B cell (primary cell): ENCODE results near the gene VKORC1. TPM values are rescaled to one million over a fixed set of nuclear protein-coding genes. Genes with fewer than 3 reads are reported as not detected.

Experiments
- ATAC-seq: fragments of 200-7000 bp; cut with Tn5 transposase; one replicate; pipeline ENCODE4 v1.10.0; 2021; ENCODE audit warnings: low read depth, mild to moderate bottlenecking, moderate number of reproducible peaks, moderate library complexity
- CTCF ChIA-PET: fragments of 350-600 bp; sonication (Branson Sonifier 250); formaldehyde crosslinking; loops from one replicate; lab custom pipeline; 2021; ENCODE audit warnings: antibody characterized with exemption, inconsistent platforms; lab: Charles Lee
- POLR2A ChIA-PET: fragments of 350-600 bp; sonication (Branson Sonifier 250); formaldehyde crosslinking; loops from one replicate; lab custom pipeline; 2021; ENCODE audit warnings: antibody characterized with exemption; lab: Charles Lee
- DNase-seq: peaks from one replicate; pipeline ENCODE4 v3.0.0; 2013
- H2AFZ ChIP-seq: 2 replicates; pipeline ENCODE4 v1.6.1; 2012; ENCODE audit warnings: mild to moderate bottlenecking, low read depth, low read length; ENCODE audit not compliant: insufficient read depth, poor library complexity, severe bottlenecking
- H3K27ac ChIP-seq, 2 donors: 1 replicate in 1 of 2; 2 replicates in 1 of 2; pipeline ENCODE4 v1.5.1; 2012 to 2013; ENCODE audit warnings: low read length in 2 of 2, mild to moderate bottlenecking in 2 of 2, moderate library complexity in 1 of 2
- H3K27me3 ChIP-seq, 4 experiments: fragments of 200-600 bp in 1 of 4; sonication (generic) in 1 of 4; replicated peaks in 1 of 4; 1 replicate in 2 of 4; 2 replicates in 2 of 4; pipeline versions ENCODE4 v1.6.1 to v1.7.0; 2013 to 2016; ENCODE audit warnings: low read length in 3 of 4, mild to moderate bottlenecking in 2 of 4, mixed read lengths in 1 of 4, moderate library complexity in 1 of 4; ENCODE audit not compliant: insufficient read depth in 4 of 4, control insufficient read depth in 3 of 4; ENCODE audit errors: control extremely low read depth in 1 of 4
- H3K36me3 ChIP-seq, 2 experiments: replicated peaks in 1 of 2; 1 replicate in 1 of 2; 2 replicates in 1 of 2; pipeline versions ENCODE4 v1.6.1 to v1.7.1; 2013; ENCODE audit warnings: low read length in 1 of 2; ENCODE audit not compliant: insufficient read depth in 2 of 2, control insufficient read depth in 1 of 2; ENCODE audit errors: control extremely low read depth in 1 of 2, extremely low read depth in 1 of 2
- H3K4me1 ChIP-seq, 2 donors: fragments of 200-600 bp in 1 of 2; sonication (generic) in 1 of 2; 1 replicate in 1 of 2; 2 replicates in 1 of 2; pipeline versions ENCODE4 v1.5.1 to v1.6.1; 2013 to 2017; ENCODE audit warnings: low read length in 2 of 2; ENCODE audit not compliant: control insufficient read depth in 2 of 2, insufficient read depth in 2 of 2
- H3K4me2 ChIP-seq: replicated peaks from 2 replicates; pipeline ENCODE3; 2012; ENCODE audit warnings: mild to moderate bottlenecking, low read depth, low read length; ENCODE audit not compliant: poor library complexity, severe bottlenecking
- H3K4me3 ChIP-seq, 5 experiments: fragments of 200-600 bp in 1 of 5; sonication (generic) in 1 of 5; 1 replicate in 3 of 5; 2 replicates in 2 of 5; pipeline versions ENCODE4 v1.5.1 to v1.7.0; 2011 to 2016; ENCODE audit warnings: low read length in 4 of 5, mild to moderate bottlenecking in 4 of 5, low read depth in 2 of 5, control low read depth in 1 of 5, moderate library complexity in 1 of 5; ENCODE audit not compliant: insufficient read depth in 1 of 5; ENCODE audit errors: control extremely low read depth in 1 of 5, extremely low read depth in 1 of 5
- H3K79me2 ChIP-seq: fragments of 200-600 bp; sonication (generic); one replicate; pipeline ENCODE4 v1.6.0; 2016; ENCODE audit warnings: low read length; ENCODE audit not compliant: control insufficient read depth, insufficient read depth
- H3K9ac ChIP-seq: fragments of 200-600 bp; sonication (generic); 2 replicates; pipeline ENCODE4 v1.6.1; 2017; ENCODE audit warnings: mild to moderate bottlenecking, low read length, moderate library complexity
- H3K9me3 ChIP-seq, 3 donors: one replicate each; pipeline versions ENCODE4 v1.6.1 to v1.7.1; 2013; ENCODE audit warnings: low read length in 2 of 3; ENCODE audit not compliant: control insufficient read depth in 2 of 3, insufficient read depth in 1 of 3; ENCODE audit errors: control extremely low read depth in 1 of 3
- H4K20me1 ChIP-seq: 2 replicates; pipeline ENCODE4 v1.6.0; 2012; ENCODE audit warnings: mild to moderate bottlenecking, low read length; ENCODE audit not compliant: insufficient read depth, control insufficient read depth, poor library complexity, severe bottlenecking
- H3K27ac Mint-ChIP-seq: one replicate; pipeline ENCODE4 v1.8.0; 2021; ENCODE audit warnings: mixed read lengths
- H3K27me3 Mint-ChIP-seq: one replicate; pipeline ENCODE4 v1.8.0; 2021; ENCODE audit warnings: mixed read lengths
- H3K4me1 Mint-ChIP-seq: one replicate; pipeline ENCODE4 v1.8.0; 2021; ENCODE audit warnings: mixed read lengths
- H3K4me3 Mint-ChIP-seq: one replicate; pipeline ENCODE4 v1.8.0; 2021; ENCODE audit warnings: mixed read lengths
- H3K9me3 Mint-ChIP-seq: one replicate; pipeline ENCODE4 v1.8.0; 2022; ENCODE audit warnings: mixed read lengths; ENCODE audit not compliant: insufficient read depth
- EZH2 ChIP-seq: IDR thresholded peaks from 2 replicates; pipeline ENCODE4 v1.6.1; 2012; ENCODE audit warnings: borderline replicate concordance, low read depth, mild to moderate bottlenecking, moderate library complexity, low read length; ENCODE audit not compliant: insufficient read depth, poor library complexity, severe bottlenecking
- WGBS: methylation state at CpG from one replicate; pipeline ENCODE4 v1.1.5; 2013; ENCODE audit warnings: missing lambda C conversion rate; ENCODE audit not compliant: insufficient coverage; 5-methylcytosine and 5-hydroxymethylcytosine counted together
- intact Hi-C: fragments of 100-400 bp; cut with micrococcal nuclease; formaldehyde crosslinking; loops from one replicate; pipeline ENCODE4 v1.10.0; 2022
- polyA plus RNA-seq: library from polyadenylated mRNA; depleted of rRNA; stranded (reverse); fragments of >200 nt; gene quantifications from 2 replicates; pipeline ENCODE4 v1.2.3, GENCODE V29; 2012
- total RNA-seq, 2 donors: library from RNA; stranded (reverse); fragments of 120-200 nt in 1 of 2; gene quantifications; 1 replicate in 1 of 2; 2 replicates in 1 of 2; pipeline versions ENCODE4 v1.2.3 to v1.2.4, GENCODE V29; 2013 to 2022
- TF ChIP-seq, protein P1 (sequence below): fragments of 200-600 bp; IDR thresholded peaks from one replicate; pipeline ENCODE4 v1.8.0; 2022; ENCODE audit warnings: antibody characterized with exemption, mild to moderate bottlenecking

Gene VKORC1
- total and polyA plus RNA-seq, 2 donors (not counting 1 experiment from before 2014, with no cell fraction given): 31.8 to 45.7 TPM

DNA sequence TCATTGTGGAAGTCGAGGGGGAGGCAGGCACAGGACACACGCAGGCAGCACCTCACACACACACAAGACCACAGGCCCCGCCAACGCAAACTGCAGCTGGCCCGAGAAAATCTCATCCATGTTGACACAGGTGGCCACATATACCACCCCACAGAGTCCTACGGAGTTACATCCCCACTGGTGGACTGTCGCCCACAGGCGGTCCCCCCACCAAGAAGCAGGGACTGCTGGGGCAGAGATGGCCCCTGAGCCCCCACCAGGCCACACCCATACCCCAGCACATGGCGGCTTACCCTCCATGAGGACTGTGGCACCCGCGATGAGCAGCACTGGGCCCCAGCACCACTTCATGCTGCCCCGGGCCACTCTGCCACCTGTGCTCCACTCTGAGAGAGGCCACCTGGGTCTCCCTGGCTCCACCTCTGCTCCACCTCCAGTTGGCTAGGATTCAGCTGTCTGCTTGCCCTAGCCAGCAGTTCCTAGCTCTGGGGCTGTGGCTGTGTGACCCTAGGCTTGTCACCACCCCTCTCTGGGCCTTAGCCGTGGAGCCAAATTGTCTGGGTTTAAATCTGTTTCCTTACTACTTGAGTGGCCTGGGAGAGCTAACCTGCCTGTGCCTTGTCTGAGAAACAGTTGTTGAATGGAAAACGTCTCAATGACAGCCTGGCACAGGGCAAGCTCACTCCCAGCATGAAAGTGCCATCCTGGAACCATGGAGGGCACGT, 6.0 kb downstream of the VKORC1 start, which contains the start of gene PRSS53:
Gene PRSS53 (minus strand): TSS at position 485 of the 725 bp plus-strand sequence. CDS start 134 bp downstream, at position 351.
- Mint-ChIP-seq H3K9me3 (no peaks in the 10 kb centered on the region), H3K27me3 (no peaks in the 10 kb centered on the region), H3K4me3 (no peak within 1 kb of the TSS), H3K4me1 (peaks cover 6% of the 10 kb centered on the region), H3K27ac (no peak within 1 kb of the TSS)
- no peaks in the 10 kb centered on the region for H3K9me3 ChIP-seq
- no peaks in the 10 kb centered on the region for H3K27me3 ChIP-seq
- ChIA-PET CTCF (no interaction called here), POLR2A (interaction anchor here (0.6 kb wide), 1 partner anchor 161 kb away, joined by 4 read pairs; no protein-coding TSS in a partner anchor)
- H2AFZ ChIP-seq: no peak within 1 kb of the TSS
- no peak within 1 kb of the TSS for H3K4me3 ChIP-seq
- no peak for TF ChIP-seq EZH2
- TF ChIP-seq, protein P1, sequence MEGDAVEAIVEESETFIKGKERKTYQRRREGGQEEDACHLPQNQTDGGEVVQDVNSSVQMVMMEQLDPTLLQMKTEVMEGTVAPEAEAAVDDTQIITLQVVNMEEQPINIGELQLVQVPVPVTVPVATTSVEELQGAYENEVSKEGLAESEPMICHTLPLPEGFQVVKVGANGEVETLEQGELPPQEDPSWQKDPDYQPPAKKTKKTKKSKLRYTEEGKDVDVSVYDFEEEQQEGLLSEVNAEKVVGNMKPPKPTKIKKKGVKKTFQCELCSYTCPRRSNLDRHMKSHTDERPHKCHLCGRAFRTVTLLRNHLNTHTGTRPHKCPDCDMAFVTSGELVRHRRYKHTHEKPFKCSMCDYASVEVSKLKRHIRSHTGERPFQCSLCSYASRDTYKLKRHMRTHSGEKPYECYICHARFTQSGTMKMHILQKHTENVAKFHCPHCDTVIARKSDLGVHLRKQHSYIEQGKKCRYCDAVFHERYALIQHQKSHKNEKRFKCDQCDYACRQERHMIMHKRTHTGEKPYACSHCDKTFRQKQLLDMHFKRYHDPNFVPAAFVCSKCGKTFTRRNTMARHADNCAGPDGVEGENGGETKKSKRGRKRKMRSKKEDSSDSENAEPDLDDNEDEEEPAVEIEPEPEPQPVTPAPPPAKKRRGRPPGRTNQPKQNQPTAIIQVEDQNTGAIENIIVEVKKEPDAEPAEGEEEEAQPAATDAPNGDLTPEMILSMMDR: no peak
- intact Hi-C loops: no loop called here
- no peak within 1 kb of the TSS for H3K27ac ChIP-seq
- H3K9ac ChIP-seq: no peak within 1 kb of the TSS
- H3K4me2 ChIP-seq: no peak within 1 kb of the TSS
- ATAC-seq (no peak), DNase-seq (no peak)
- peaks cover 0 to 13% of the 10 kb centered on the region in 2 experiments for H3K36me3 ChIP-seq
- peaks cover 18% of the 10 kb centered on the region for H3K79me2 ChIP-seq
- H4K20me1 ChIP-seq: peaks cover 10% of the 10 kb centered on the region
- WGBS: 96% methylated on average over 15 of the region's 15 CpGs
- H3K4me1 ChIP-seq: peaks cover 0 to 8% of the 10 kb centered on the region in 2 donors

DNA sequence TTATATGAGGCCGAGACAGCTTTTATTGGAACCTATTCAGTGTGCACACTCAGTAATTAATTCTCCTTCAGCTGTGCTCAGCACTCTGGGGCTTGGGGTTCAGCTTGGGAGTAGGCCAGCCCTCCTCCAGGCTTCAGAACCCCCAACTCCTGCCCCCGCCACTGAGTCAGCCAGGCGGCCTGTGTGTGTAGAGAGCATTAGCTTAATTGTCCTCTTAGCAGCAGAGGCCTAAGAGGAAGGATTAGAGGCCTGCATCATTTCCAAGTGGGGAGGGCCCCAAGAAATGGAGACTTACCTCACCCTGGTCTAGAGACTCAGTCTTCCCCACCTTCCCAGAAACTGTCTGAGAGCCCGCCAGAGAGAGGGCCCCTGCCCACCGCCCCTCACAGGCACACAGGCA, 6.6 kb downstream of the VKORC1 start:
- no peak overlapping the region for H3K27ac Mint-ChIP-seq

More for the DNA sequence above, 6.6 kb downstream of the VKORC1 start:
- H3K27ac ChIP-seq: no peak overlapping the region
- DNase-seq (no peak), ATAC-seq (no peak)
- intact Hi-C loops: no loop called here
- no peak overlapping the region for H3K4me2 ChIP-seq
- H3K79me2 ChIP-seq: peaks cover 15% of the 10 kb centered on the region
- peaks cover 4% of the 10 kb centered on the region for H3K4me1 Mint-ChIP-seq
- no peaks in the 10 kb centered on the region for H3K27me3 Mint-ChIP-seq
- no peaks in the 10 kb centered on the region for H3K27me3 ChIP-seq
- H3K4me3 Mint-ChIP-seq: no peak overlapping the region
- H4K20me1 ChIP-seq: peaks cover 14% of the 10 kb centered on the region
- ChIA-PET POLR2A (interaction anchor here (0.6 to 0.7 kb wide), 2 partner anchors 132 to 160 kb away, joined by 3 to 4 read pairs; no protein-coding TSS in a partner anchor), CTCF (no interaction called here)
- no CpG with 5 or more reads among the region's 5 CpGs for WGBS
- H3K4me1 ChIP-seq: peaks cover 0 to 2% of the 10 kb centered on the region in 2 donors
- peaks cover 0 to 18% of the 10 kb centered on the region in 2 experiments for H3K36me3 ChIP-seq
- no peaks in the 10 kb centered on the region for H3K9me3 Mint-ChIP-seq
- no peak overlapping the region for H3K4me3 ChIP-seq
- H3K9me3 ChIP-seq: no peaks in the 10 kb centered on the region
- no peak overlapping the region for H2AFZ ChIP-seq
- no peak for TF ChIP-seq EZH2
- TF ChIP-seq, protein P1: no peak
- H3K9ac ChIP-seq: no peak overlapping the region
